UCSD-AML1 (cell line): ENCODE measurements around the gene MS4A13.
A peak's percentile ranks its signal among the peaks of the same experiment; 100 is the strongest.
"Not testable (repeated sequence)": the region's sequence is repeated elsewhere in the genome, so short reads cannot be mapped to it uniquely, and the experiment has no call there.

Source experiments
- DNase-seq: peaks from one replicate; lab custom pipeline; 2025; ENCODE audit not compliant: unreplicated experiment; lab: John Stamatoyannopoulos, UW

MS4A13 gene, protein sequence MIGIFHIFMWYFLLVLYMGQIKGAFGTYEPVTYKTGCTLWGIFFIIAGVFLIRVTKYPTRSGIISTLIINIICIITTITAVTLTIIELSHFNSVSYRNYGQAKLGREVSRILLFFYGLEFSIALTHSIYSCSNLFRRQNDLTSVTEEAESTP

DNA sequence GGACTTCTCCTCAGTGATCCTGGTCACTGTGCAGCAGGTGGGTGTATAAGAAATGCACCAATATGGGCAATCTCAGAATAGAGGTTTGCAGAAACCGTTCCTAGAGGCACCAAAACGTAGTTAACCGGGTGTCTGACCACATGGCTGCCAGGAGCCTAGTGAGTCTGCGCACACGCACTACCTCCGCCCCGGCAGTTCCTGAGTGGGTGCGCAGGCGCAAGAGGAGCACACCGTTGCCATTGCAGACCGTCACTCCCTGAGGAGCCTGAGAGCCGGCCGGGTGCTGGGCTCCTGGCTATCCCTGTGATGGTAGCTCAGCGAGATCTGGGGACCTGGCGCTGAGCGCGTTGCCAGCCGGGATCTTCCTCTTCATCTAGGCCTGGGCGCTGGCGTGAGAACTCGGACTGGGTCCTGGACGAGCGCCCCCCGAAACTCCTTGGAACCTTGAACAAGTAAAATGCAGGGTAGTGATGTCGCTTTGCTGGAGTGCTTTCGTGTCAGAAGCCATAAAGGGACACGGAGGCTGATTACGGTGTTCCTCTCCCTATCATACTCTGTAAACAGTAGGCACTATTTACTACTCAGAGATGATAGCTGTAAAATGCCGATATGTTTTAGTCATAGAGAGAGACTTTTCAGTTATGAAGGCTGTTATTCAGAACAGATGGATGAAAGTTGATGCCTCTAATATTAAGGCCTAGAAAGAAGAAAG lies at the start of gene MS4A13:
Gene MS4A13 (plus strand): TSS at position 249 of the 712 bp plus-strand sequence. CDS start 2,692 bp downstream, outside the sequence.
- no peak for DNase-seq

DNA sequence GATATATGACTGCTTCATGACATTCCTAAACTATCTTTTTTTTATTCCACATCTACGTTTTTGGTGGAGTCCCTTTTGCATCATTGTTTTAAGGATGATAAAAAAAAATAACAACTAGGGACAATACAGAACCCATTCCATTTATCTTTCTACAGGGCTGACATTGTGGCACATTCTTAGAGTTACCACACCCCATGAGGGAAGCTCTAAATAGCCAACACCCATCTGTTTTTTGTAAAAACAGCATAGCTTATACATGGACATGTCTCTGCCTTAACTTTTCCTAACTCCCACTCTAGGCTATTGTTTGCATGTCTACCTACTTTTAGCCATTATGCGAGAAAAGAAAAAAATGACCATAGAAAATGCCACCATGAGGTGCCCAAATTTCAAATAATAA lies 46.4 kb upstream of the MS4A13 start:
- no peak for DNase-seq

DNA sequence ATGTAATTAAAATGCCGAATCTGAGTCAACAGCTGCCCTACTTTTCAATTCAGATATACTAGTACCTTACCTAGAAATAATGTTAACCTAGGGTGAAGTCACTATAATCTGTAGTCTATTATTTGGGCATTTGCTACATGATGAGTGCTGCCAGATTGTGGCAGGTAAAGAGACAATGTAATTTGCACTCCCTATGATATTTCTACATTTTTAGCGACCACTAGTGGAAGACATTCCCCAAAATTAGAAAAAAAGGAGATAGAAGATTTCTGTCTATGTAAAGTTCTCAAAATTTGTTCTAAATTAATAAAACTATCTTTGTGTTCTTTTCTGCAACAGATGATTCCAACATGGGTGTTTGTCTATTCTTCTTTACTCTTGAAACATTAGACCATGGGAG lies 45.5 kb upstream of the MS4A13 start:
- DNase-seq, result no peak

DNA sequence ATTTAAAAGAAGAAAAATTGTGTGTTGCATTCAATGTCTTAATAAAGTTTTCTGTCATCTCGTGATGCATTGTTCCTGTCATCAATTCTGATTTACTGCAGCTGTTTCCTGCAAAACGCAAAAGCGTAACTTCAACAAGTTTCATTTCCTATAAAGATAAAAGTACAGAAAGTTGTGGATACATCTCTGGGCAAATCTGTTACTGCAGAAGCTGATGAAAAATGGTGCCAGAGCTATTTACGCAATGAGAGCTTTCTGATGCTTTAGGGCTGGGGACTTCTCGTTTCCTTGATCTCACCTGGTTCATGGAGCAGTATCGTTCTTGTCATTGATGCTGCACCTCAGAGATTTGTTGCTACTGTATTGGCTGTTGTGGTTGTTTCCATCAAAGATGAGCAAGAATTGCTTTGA lies 38.2 kb upstream of the MS4A13 start:
- DNase-seq, result no peak

DNA sequence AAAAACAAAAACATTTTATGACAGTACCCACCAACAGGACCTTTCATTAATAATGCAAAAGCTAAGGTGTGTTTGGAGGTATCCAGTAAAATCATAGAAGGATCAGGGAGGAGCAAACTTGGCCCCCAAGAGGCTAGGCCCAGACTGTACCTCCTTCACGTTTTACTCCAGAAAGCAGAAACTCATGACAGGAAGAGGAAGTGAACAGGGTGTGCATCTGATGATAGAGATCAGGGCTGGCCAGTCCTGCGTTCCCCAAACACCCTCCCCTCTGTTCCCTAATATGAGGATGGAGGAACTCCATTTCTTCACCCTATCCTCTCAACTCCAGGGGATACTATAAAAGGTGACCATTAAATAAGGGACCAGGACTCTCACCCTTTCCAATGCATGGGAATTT lies 32.8 kb upstream of the MS4A13 start:
- DNase-seq, result peak; percentile 18

DNA sequence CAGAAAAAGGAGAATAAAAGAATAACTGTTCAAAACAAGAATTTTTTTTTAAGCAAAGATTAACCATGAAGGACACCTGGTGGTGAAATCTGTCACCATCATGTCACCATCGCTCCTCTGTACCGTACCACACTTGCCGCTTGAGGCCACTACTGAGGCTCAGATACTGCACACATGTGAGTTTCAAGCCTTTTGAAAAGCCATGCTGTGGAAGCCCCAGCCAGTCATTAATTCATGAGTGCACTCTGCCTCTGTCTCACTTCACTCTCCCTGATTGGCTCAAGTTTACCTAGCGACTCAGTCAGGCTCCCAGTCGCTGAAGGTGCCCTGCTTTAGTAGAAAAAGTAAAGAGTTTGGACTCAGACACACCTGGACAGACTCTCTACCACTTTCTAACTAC lies 29.2 kb upstream of the MS4A13 start:
- peak; percentile 30 for DNase-seq

DNA sequence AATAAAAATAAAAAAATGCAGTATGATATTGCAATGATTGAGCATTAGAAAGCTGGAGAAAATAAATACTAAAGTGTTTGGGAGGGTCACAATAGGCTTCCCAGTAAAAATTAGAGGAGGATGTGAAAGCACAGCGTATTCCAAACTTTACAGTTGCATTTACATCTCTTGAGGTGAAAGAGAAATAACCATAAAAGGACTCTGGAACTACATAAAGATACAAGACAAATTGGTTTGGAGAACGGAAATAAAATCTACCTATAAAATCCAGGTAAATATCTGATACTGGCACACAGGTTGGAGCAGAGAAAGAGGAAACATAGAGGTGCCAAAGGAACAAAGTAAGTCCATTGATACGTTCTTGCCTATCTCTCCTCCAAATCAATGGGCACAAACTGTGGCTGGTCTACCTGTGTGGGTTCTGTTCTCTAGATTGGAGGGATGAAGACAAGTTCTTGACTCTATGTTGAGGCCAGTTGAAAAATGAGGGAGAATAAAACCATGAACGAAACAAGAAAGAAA lies 22.6 kb upstream of the MS4A13 start, which contains the start of gene MS4A12:
Gene MS4A12 (plus strand): TSS at position 291 of the 522 bp plus-strand sequence. CDS start 4,541 bp downstream, outside the sequence.
- no peak for DNase-seq

DNA sequence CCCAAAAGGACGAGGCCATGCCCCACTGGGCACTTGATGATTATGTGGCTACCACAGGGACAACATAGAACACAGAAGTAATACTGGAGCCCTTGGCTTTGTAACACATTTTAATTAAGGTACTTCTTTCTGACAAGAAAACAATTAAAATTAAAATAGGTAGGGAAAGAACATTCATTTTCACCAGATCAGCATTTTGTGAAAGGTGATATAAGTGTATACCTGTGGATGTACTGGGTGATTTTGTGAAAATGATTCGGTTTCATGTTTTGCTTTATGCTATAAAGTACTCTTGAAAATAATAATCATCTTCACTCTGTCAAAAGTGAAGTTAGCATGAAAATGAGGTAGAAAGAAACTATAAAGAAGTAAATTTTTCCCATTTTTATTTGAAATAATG lies 21.7 kb upstream of the MS4A13 start:
- DNase-seq, result no peak

DNA sequence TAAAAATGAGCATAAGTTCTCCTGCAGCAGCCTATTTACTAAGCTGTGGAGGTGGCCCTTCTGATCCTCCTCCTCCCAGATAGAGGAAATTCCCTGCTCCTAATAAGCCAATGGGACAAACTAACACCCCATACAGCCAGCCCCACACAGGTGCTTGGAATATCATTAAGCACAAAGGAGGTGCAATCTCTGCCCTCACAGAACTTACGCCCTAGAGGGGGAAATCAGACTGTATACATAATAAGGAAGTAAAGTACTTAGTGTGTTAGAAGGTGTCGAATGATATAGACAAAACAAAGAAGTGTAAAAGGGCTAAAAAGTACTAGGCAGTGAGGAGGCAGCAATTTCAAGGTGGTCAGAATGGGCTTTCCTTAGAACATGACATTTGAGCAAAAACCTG lies 16.8 kb upstream of the MS4A13 start:
- no peak for DNase-seq

DNA sequence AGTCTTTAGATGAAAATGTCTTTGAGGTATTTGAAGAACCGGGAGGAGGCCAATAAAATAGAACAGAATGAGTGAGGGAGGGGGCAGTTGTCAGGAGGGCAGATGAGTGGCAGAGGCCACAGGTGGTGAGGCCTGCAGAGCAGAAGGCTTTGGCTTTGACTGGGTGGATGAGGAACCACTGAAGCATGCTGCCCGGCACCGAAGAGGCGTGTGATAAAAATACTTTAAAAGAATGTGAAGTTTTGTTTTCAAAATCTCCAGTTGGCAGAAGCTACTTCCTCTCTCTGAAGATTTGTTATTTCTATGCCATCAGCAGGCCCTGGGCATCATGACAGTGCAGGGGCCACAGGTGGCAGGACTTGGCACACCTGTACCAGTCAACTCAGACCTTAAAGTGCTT lies 16.3 kb upstream of the MS4A13 start:
- no peak for DNase-seq

DNA sequence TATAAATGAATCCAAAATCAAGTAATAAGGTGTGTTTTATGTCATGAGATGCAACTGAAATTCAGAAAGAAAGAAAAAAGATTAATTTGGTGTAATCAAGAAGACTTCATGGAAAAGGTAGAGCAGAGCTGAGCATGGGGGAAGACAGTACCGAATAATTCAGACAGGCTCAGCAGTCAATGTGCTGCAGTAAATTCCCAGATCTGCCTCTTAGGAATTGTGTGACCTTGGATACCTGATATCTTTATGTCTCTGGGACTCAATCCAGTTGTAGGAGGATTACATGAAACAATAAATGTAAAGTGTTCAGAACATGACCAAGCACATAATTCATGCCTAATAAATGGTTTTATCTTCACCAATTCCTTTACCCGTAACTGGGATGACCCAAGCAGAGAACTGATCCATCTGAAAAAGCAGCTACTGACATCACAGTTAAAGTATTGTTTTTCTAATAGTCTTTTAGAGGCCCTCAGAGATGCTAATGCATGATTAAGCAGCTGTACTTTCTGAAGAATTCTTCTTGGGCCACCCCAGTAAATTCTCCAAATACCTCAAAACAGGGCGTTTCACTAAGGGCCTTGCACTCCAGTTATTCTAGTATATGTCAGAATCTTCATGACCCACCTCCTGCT lies 14.8 kb upstream of the MS4A13 start:
- no peak for DNase-seq

DNA sequence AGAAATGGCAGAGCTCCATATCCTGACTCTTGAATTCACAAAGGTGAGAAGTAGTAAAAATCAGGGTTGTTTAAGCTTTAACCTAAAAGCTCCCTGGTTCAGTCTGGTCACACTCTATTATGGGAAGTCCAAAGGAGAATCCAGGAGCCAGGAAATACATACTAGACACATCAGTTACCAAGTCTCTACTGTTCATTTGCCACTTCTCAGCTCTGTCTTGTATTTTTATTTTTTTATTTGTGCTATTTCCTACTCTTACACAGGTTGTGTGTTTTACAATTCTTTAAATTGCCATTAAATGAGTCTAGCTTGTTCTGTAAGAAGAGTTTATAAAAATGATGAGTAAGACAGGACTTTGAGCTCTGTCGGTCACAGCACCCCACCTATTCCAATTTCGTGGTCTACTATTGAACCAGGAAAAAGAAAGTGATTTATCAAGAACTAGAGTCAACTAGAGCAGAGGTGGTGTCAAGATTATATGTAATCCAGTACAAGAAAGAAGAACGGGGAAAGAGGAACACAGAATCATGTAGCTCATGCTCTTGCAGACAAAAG lies 12.9 kb upstream of the MS4A13 start:
- no peak for DNase-seq

DNA sequence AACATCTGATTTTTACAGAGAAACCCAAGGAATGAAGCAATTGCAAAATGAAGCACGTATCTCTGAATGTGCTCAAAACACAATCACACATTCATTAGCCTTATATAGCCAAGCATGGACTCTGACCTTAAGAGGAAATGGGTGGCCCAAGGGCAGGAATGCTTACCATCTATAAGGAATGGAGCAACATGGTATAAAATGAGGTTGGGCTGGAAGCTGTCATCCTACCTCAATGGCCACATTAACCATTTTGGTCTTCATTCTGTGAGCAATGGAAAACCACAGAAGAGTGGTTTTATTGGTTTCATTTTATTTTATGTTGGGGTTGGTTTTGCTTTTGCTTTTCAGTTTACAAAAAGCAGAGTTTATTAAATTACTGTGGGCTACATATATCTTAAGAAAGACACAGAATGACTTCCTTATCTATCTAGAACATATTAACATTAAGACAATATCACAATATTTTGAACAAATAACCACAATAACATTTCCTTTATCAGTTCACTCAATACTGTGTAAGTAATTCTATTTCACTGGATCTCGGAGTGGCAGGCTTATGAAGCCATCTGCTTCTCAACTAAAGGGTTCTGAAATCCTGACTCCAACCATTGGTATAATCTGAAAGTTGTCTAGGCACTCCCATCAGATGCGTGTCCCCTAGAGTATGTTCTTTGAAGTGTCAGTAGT lies 10.8 kb upstream of the MS4A13 start:
- no peak for DNase-seq

DNA sequence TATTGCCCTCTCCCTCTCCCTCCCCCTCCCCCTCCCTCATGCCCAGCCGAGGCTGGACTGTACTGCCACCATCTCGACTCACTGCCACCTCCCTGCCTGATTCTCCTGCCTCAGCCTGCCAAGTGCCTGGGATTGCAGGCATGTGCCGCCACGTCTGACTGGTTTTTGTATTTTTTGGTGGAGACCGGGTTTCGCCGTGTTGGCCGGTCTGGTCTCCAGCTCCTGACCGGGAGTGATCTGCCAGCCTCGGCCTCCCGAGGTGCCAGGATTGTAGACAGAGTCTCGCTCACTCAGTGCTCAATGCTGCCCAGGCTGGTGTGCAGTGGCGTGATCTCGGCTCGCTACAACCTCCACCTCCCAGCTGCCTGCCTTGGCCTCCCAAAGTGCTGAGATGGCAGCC lies 5.6 kb upstream of the MS4A13 start:
- DNase-seq, result not testable (repeated sequence)

DNA sequence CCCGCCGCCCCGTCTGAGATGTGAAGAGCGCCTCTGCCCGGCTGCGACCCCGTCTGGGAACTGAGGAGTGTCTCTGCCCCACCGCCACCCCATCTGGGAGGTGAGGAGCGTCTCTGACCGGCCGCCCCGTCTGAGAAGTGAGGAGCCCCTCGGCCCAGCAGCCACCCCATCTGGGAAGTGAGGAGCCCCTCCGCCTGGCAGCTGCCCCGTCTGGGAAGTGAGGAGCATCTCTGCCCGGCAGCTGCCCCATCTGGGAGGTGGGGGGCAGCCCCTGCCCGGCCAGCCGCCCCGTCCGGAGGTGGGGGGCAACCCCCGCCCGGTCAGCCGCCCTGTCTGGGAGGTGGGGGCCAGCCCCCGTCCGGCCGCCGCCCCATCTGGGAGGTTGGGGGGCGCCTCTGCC lies 5.0 kb upstream of the MS4A13 start:
- DNase-seq, result not testable (repeated sequence)

DNA sequence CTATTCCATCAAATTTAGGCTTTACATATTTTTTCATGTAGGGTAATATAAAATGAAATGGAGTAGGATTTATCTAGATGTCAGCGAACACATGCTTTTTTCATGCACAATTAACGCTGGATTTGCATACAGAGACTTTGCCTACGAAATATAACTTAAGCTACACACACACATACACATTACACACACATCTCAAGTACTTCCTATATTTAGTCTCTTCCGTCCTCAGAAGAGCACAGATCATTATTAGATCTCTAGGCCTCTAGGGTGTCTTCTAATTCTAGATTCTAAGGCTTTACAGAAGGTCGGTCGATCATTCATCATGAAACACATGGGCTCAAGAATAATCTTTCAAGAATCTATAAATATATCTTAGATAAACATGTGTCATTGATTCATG lies 3.8 kb upstream of the MS4A13 start:
- no peak for DNase-seq

DNA sequence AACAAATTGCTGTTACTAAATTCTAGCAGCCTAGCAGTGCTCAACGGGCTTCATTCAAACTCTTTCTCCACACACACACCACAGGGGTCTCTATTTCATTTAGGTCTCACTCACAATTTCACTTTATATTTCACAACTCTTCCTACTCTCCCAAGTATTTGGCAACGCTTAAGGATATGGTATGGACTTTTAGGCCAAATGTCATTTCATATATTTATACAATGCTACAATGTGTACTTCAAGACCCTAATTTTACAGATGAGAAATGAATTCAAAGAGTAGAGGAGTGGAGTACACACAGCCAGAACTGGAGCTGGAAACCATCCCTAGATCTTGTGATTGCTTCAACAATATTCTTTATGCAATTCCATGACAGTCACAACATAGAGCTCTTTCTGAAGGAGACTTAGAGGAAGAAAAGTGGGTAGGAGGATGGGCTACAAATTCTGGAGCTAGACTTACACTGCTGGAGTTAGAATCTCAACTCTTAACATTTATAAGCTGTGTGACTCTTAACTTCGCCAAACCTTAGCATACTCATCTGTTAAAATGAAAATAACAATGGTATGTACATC lies 2.5 kb upstream of the MS4A13 start:
- no peak for DNase-seq

DNA sequence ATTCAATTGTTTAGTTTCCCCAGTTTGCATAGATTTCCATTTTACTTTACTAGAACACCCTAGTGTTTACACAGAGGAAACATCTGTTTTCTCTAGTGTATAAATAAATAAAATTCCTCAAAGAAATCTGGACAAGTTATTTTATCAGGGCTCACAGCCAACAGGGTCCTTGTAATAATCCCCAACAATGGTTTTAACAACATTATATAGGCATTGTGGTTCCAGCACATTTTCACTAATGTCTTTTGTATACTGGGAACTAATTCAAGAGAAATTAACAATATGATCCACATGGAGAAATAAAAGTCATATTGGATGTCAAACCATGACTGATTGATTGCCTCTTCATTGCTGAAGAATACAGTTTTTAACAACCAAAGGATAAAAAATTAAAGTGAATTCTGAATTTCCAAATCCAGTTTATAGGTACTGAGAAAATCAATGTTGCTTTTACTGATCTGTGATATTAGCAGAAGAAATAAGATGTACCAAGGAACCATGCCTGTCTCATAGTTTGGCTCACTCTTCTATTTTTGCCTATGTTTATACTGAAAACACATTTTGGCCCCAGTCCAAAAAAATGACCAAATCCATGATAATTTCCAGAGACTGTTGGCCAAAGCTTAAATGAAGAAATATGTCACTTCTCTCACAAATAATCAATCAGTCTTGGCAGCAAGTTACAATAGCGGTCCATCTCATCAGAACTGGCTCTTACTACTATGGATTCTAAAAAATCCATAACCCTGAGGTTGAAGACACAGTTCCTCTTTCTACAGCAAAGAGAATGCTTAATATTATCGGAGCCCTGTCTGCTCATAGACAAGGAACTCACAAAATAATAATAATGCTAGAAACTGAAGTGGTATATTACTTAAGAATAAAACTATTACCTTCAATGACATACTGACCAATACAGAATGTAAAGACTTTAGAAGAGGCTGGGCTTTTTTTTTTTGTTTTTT lies 1.4 kb upstream of the MS4A13 start:
- DNase-seq, result no peak

DNA sequence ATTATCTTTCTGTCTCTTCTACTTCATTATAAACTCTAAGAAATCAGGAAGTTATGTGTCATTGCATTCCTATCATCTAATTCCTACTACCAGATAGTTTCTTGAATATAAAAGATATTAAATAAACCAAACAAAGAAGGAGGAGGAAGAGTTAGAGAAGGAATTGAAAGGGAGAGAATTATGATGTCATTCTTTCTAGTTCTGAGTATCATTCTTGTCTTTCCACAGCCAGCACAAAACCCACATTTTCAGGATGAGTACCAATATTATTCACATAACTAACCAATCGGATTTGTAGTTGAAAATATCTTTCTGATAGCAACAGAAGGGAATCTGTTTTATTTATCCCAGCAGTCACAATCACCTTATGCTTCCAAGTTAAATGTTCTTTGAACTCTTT lies 13.3 kb downstream of the MS4A13 start:
- DNase-seq, result no peak

DNA sequence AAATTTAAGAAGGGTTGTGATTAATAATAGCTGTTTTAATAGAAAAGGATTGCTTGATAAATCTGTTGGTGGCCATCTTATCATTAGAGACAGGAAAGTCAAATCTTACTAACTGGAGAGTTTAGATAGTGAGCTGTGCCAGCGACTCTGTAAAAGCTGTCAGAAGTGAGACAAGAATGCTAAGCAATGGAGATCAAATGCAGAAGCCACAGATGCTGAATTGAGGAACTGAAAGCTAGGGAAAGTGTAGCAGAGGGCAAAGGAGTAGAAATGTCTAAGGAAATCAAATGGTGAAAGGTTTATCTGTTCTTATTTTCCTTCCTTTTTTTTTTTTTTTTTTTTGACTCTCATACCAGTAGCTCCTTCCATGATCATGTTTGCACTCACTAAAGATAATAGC lies 13.7 kb downstream of the MS4A13 start:
- no peak for DNase-seq
